ENCODE data around the gene APOL1.

- no peak for TF ChIP-seq FOS (IDR thresholded peaks at IDR 0.05; ENCODE audit: low read depth, low read length)
- no peak for TF ChIP-seq NFE2L2 (IDR thresholded peaks at IDR 0.05; ENCODE audit: low read depth, low read length)
- TF ChIP-seq CTCF (conservative IDR thresholded peaks at IDR 0.05; ENCODE audit: low read depth, low read length), result no peak
- no peak for TF ChIP-seq POLR2A (IDR thresholded peaks at IDR 0.05; ENCODE audit: low read depth, low read length)
- TF ChIP-seq ELK1 (IDR thresholded peaks at IDR 0.05; ENCODE audit: borderline replicate concordance, low read depth, low read length), result no peak
- no peak for TF ChIP-seq CEBPB (IDR thresholded peaks at IDR 0.05; ENCODE audit: low read depth, low read length)
- no peak for TF ChIP-seq BHLHE40 (IDR thresholded peaks at IDR 0.05; ENCODE audit: low read depth, low read length)
- TF ChIP-seq USF2 (IDR thresholded peaks at IDR 0.05; ENCODE audit: low read depth, low read length), result no peak
- TF ChIP-seq RCOR1 (IDR thresholded peaks at IDR 0.05; ENCODE audit: insufficient replicate concordance, low read length), result no peak
- no peak for TF ChIP-seq RAD21 (IDR thresholded peaks at IDR 0.05; ENCODE audit: low read length)
- TF ChIP-seq MAZ (IDR thresholded peaks at IDR 0.05; ENCODE audit: borderline replicate concordance, low read depth, low read length), result no peak
- no peak for TF ChIP-seq RFX5 (IDR thresholded peaks at IDR 0.05; ENCODE audit: low read depth, low read length)
These were observed 32.4 kb upstream of the APOL1 start for GRCh38 chr22:36220451-36220921.

All from IMR-90 (cell line).